IMR-90 (cell line): ENCODE results near the gene CYP4B1. TPM values are rescaled to one million over a fixed set of nuclear protein-coding genes. Genes with fewer than 3 reads are reported as not detected.

Experiments
- ATAC-seq: fragments of 200-7000 bp; cut with Tn5 transposase; 2 replicates; pipeline ENCODE4 v1.9.1; 2020; ENCODE audit warnings: low read depth, mild to moderate bottlenecking, moderate library complexity
- BruUV-seq: library from RNA; stranded (reverse); fragments of 400-500 nt; replicated peaks from 2 replicates; lab custom pipeline; 2021; lab: Mats Ljungman, UMichigan
- CTCF ChIA-PET: fragments of 300-600 bp; formaldehyde crosslinking; extraction: SDS; loops from one replicate; lab custom pipeline; 2021; ENCODE audit warnings: antibody characterized with exemption; lab: Yijun Ruan, JAX
- POLR2A ChIA-PET: fragments of 300-600 bp; sonication (Branson Sonifier 250); formaldehyde crosslinking; loops from one replicate; lab custom pipeline; 2022; ENCODE audit warnings: antibody characterized with exemption; ENCODE audit not compliant: unreplicated experiment; lab: Charles Lee
- DNase-seq: peaks from one replicate; pipeline ENCODE4 v3.0.0; 2013
- H2AFZ ChIP-seq: replicated peaks from 2 replicates; pipeline ENCODE3; 2013; ENCODE audit warnings: low read length, mild to moderate bottlenecking; ENCODE audit not compliant: poor library complexity
- H2AK5ac ChIP-seq: 2 replicates; pipeline ENCODE4 v1.6.1; 2013; ENCODE audit warnings: low read depth, low read length, inconsistent platforms
- H2AK9ac ChIP-seq: replicated peaks from 2 replicates; pipeline ENCODE3; 2013; ENCODE audit warnings: mild to moderate bottlenecking, low read depth, low read length, moderate library complexity; ENCODE audit not compliant: poor library complexity
- H2BK120ac ChIP-seq: 2 replicates; pipeline ENCODE4 v1.6.1; 2013; ENCODE audit warnings: low read depth, low read length, inconsistent platforms
- H2BK15ac ChIP-seq: 3 replicates; pipeline ENCODE4 v1.6.1; 2013; ENCODE audit warnings: low read depth, low read length, inconsistent platforms
- H2BK20ac ChIP-seq: 2 replicates; pipeline ENCODE4 v1.6.1; 2013; ENCODE audit warnings: low read depth, mild to moderate bottlenecking, inconsistent platforms, low read length, moderate library complexity
- H2BK5ac ChIP-seq: 2 replicates; pipeline ENCODE4 v1.6.1; 2013; ENCODE audit warnings: mild to moderate bottlenecking, low read depth, low read length, inconsistent platforms; ENCODE audit not compliant: poor library complexity, severe bottlenecking
- H3K14ac ChIP-seq: replicated peaks from 2 replicates; pipeline ENCODE4 v1.6.1; 2013; ENCODE audit warnings: low read depth, low read length, inconsistent platforms
- H3K18ac ChIP-seq: 2 replicates; pipeline ENCODE4 v1.6.1; 2013; ENCODE audit warnings: low read depth, low read length, control low read depth
- H3K23ac ChIP-seq: 2 replicates; pipeline ENCODE4 v1.6.1; 2013; ENCODE audit warnings: low read depth, low read length, inconsistent platforms
- H3K27ac ChIP-seq: 2 replicates; pipeline ENCODE4 v1.5.1; 2013; ENCODE audit warnings: mild to moderate bottlenecking, control low read depth, low read length; ENCODE audit not compliant: insufficient read depth
- H3K27me3 ChIP-seq: 2 replicates; pipeline ENCODE4 v1.6.1; 2013; ENCODE audit warnings: low read length; ENCODE audit not compliant: control insufficient read depth, insufficient read depth
- H3K36me3 ChIP-seq: 2 replicates; pipeline ENCODE4 v1.6.1; 2013; ENCODE audit warnings: low read length, mixed read lengths; ENCODE audit not compliant: control insufficient read depth, insufficient read depth
- H3K4ac ChIP-seq: 2 replicates; pipeline ENCODE4 v1.6.1; 2013; ENCODE audit warnings: low read depth, low read length, inconsistent platforms
- H3K4me1 ChIP-seq: 2 replicates; pipeline ENCODE4 v1.6.1; 2013; ENCODE audit warnings: low read length, mixed read lengths; ENCODE audit not compliant: control insufficient read depth, insufficient read depth
- H3K4me2 ChIP-seq: 2 replicates; pipeline ENCODE4 v1.6.1; 2013; ENCODE audit warnings: low read depth, mild to moderate bottlenecking, control low read depth, low read length, moderate library complexity
- H3K4me3 ChIP-seq: 2 replicates; pipeline ENCODE4 v1.5.1; 2013; ENCODE audit warnings: low read depth, mild to moderate bottlenecking, control low read depth, low read length, moderate library complexity; ENCODE audit not compliant: insufficient read depth
- H3K56ac ChIP-seq: 2 replicates; pipeline ENCODE4 v1.6.1; 2013; ENCODE audit warnings: low read length, inconsistent platforms; ENCODE audit not compliant: insufficient read depth; ENCODE audit errors: extremely low read depth
- H3K79me1 ChIP-seq, 2 experiments: 2 replicates each; pipeline ENCODE4 v1.6.1; 2013; ENCODE audit warnings: low read length in 2 of 2, inconsistent platforms in 1 of 2, low read depth in 1 of 2
- H3K9ac ChIP-seq: 2 replicates; pipeline ENCODE4 v1.6.1; 2013; ENCODE audit warnings: low read depth, low read length, control low read depth
- H3K9me1 ChIP-seq: 2 replicates; pipeline ENCODE4 v1.6.1; 2013; ENCODE audit warnings: low read length, inconsistent platforms; ENCODE audit not compliant: insufficient read depth
- H3K9me3 ChIP-seq: 2 replicates; pipeline ENCODE4 v1.6.1; 2013; ENCODE audit warnings: low read length; ENCODE audit not compliant: control insufficient read depth, insufficient read depth
- H4K20me1 ChIP-seq: 2 replicates; pipeline ENCODE4 v1.6.1; 2013; ENCODE audit warnings: low read length, inconsistent platforms; ENCODE audit not compliant: insufficient read depth
- H4K5ac ChIP-seq: 2 replicates; pipeline ENCODE4 v1.6.1; 2013; ENCODE audit warnings: mild to moderate bottlenecking, low read depth, low read length, control low read depth
- H4K8ac ChIP-seq, 2 experiments: 2 replicates each; pipeline ENCODE4 v1.6.1; 2013; ENCODE audit warnings: low read depth in 2 of 2, low read length in 2 of 2, control low read depth in 1 of 2, inconsistent platforms in 1 of 2
- H4K91ac ChIP-seq: 2 replicates; pipeline ENCODE4 v1.6.1; 2013; ENCODE audit warnings: low read depth, low read length, inconsistent platforms; ENCODE audit not compliant: insufficient read depth
- BHLHE40 ChIP-seq: fragments of 150-350 bp; IDR thresholded peaks from 2 replicates; pipeline ENCODE4 v1.6.1; 2016; ENCODE audit warnings: mild to moderate bottlenecking, low read depth, low read length
- CEBPB ChIP-seq: IDR thresholded peaks from 2 replicates; pipeline ENCODE4 v1.6.1; 2012; ENCODE audit warnings: low read depth, low read length, improper control_type of control experiment
- CHD1 ChIP-seq: IDR thresholded peaks from 2 replicates; pipeline ENCODE4 v1.6.1; 2012; ENCODE audit warnings: low read depth, low read length, improper control_type of control experiment
- CTCF ChIP-seq: conservative IDR thresholded peaks from 2 replicates; pipeline ENCODE4 v1.5.1; 2012; ENCODE audit warnings: mild to moderate bottlenecking, low read depth, low read length, improper control_type of control experiment
- FOS ChIP-seq: fragments of 150-350 bp; IDR thresholded peaks from 2 replicates; pipeline ENCODE4 v1.6.1; 2016; ENCODE audit warnings: low read depth, low read length
- MAZ ChIP-seq: IDR thresholded peaks from 2 replicates; pipeline ENCODE4 v1.6.1; 2012; ENCODE audit warnings: low read depth, mild to moderate bottlenecking, low read length, improper control_type of control experiment, moderate library complexity, borderline replicate concordance
- MXI1 ChIP-seq: IDR thresholded peaks from 2 replicates; pipeline ENCODE4 v1.6.1; 2012; ENCODE audit warnings: low read depth, mild to moderate bottlenecking, low read length, moderate library complexity, borderline replicate concordance
- NFE2L2 ChIP-seq: fragments of 150-350 bp; IDR thresholded peaks from 2 replicates; pipeline ENCODE4 v1.6.1; 2016; ENCODE audit warnings: low read depth, mild to moderate bottlenecking, low read length
- POLR2A ChIP-seq: IDR thresholded peaks from 2 replicates; pipeline ENCODE4 v1.6.1; 2012; ENCODE audit warnings: mild to moderate bottlenecking, low read depth, low read length
- RAD21 ChIP-seq: IDR thresholded peaks from 2 replicates; pipeline ENCODE4 v1.6.1; 2012; ENCODE audit warnings: low read length, improper control_type of control experiment
- RCOR1 ChIP-seq: IDR thresholded peaks from 2 replicates; pipeline ENCODE4 v1.6.1; 2012; ENCODE audit warnings: mild to moderate bottlenecking, low read length, improper control_type of control experiment; ENCODE audit not compliant: insufficient replicate concordance
- SMC3 ChIP-seq: fragments of 150-350 bp; IDR thresholded peaks from 2 replicates; pipeline ENCODE4 v1.6.1; 2016; ENCODE audit warnings: low read depth, mild to moderate bottlenecking, antibody characterized with exemption, low read length, moderate library complexity
- WGBS, 2 experiments: methylation state at CpG; one replicate each; pipeline versions ENCODE4 v1.1.5 to v1.1.7; 2013; ENCODE audit warnings: missing lambda C conversion rate in 2 of 2; ENCODE audit not compliant: insufficient read length in 1 of 2; ENCODE audit errors: extremely low coverage in 2 of 2; 5-methylcytosine and 5-hydroxymethylcytosine counted together
- dilution Hi-C: fragments of 300-500 bp; cut with HindIII; formaldehyde crosslinking; loops from one replicate; pipeline ENCODE4 v1.14.3; 2018; ENCODE audit warnings: low sequenced_read_pairs; ENCODE audit not compliant: unreplicated experiment
- in situ Hi-C: fragments of 300-500 bp; cut with MboI; formaldehyde crosslinking; loops from 3 replicates; pipeline ENCODE4 v1.14.3; 2019; ENCODE audit warnings: low sequenced_read_pairs, inconsistent platforms, mixed read lengths
- intact Hi-C: fragments of 100-400 bp; cut with micrococcal nuclease; formaldehyde crosslinking; loops from 2 replicates; pipeline ENCODE4 v1.10.0; 2022
- polyA plus RNA-seq, 3 experiments: library from polyadenylated mRNA; depleted of rRNA; stranded (reverse); fragments of >200 nt; gene quantifications; 2 replicates each; pipeline ENCODE4 v1.2.3, GENCODE V29; 2012; ENCODE audit warnings: low replicate concordance in 1 of 3
- total RNA-seq: library from RNA; depleted of rRNA; stranded (reverse); fragments of >200 nt; gene quantifications from 2 replicates; pipeline ENCODE4 v1.2.3, GENCODE V29; 2012
- TF ChIP-seq, protein P1 (sequence below): fragments of 150-350 bp; IDR thresholded peaks from 2 replicates; pipeline ENCODE4 v1.6.1; 2016; ENCODE audit warnings: low read depth, mild to moderate bottlenecking, low read length, moderate library complexity, borderline replicate concordance
- TF ChIP-seq, protein P2 (sequence below): fragments of 150-350 bp; IDR thresholded peaks from 2 replicates; pipeline ENCODE4 v1.6.1; 2017; ENCODE audit warnings: mild to moderate bottlenecking, antibody characterized with exemption, low read length, low read depth

The CYP4B1 gene
- total and polyA plus RNA-seq, 2 of the 4 experiments (the other 2 are of a cell fraction): not detected

- Histone ChIP-seq H2AK9ac (no peak overlapping the region), H4K5ac (no peak overlapping the region), H3K23ac (no peak overlapping the region), H3K27ac (no peak overlapping the region), H2BK20ac (no peak overlapping the region), H2AFZ (no peak overlapping the region), H3K9me3 (peaks cover 3% of the 10 kb centered on the region; the same call in 1 of the 2 replicates), H4K20me1 (no peaks in the 10 kb centered on the region), H3K56ac (no peak overlapping the region), H3K9ac (no peak overlapping the region), H2BK120ac (no peak overlapping the region), H3K36me3 (no peaks in the 10 kb centered on the region), H2BK15ac (no peak overlapping the region), H4K8ac (no peak overlapping the region), H3K79me1 (no peaks in the 10 kb centered on the region), H3K4me1 (no peaks in the 10 kb centered on the region), H3K9me1 (no peaks in the 10 kb centered on the region), H3K4me3 (no peak overlapping the region), H2AK5ac (no peak overlapping the region), H3K18ac (no peak overlapping the region), H3K4me2 (no peak overlapping the region), H4K91ac (no peak overlapping the region), H3K27me3 (no peaks in the 10 kb centered on the region), H2BK5ac (no peak overlapping the region), H3K14ac (no peak overlapping the region), H3K4ac (no peak overlapping the region)
- TF ChIP-seq CHD1: no peak
- no peak for TF ChIP-seq RCOR1
- no peak for TF ChIP-seq FOS
- no peak for TF ChIP-seq MAZ
- TF ChIP-seq, protein P1, sequence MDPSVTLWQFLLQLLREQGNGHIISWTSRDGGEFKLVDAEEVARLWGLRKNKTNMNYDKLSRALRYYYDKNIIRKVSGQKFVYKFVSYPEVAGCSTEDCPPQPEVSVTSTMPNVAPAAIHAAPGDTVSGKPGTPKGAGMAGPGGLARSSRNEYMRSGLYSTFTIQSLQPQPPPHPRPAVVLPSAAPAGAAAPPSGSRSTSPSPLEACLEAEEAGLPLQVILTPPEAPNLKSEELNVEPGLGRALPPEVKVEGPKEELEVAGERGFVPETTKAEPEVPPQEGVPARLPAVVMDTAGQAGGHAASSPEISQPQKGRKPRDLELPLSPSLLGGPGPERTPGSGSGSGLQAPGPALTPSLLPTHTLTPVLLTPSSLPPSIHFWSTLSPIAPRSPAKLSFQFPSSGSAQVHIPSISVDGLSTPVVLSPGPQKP: no peak
- no peak for TF ChIP-seq CTCF
- no peak for TF ChIP-seq MXI1
- no peak for TF ChIP-seq CEBPB
- no peak for TF ChIP-seq NFE2L2
- no peak for TF ChIP-seq POLR2A
- TF ChIP-seq, protein P2, sequence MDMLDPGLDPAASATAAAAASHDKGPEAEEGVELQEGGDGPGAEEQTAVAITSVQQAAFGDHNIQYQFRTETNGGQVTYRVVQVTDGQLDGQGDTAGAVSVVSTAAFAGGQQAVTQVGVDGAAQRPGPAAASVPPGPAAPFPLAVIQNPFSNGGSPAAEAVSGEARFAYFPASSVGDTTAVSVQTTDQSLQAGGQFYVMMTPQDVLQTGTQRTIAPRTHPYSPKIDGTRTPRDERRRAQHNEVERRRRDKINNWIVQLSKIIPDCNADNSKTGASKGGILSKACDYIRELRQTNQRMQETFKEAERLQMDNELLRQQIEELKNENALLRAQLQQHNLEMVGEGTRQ: no peak
- TF ChIP-seq RAD21: no peak
- TF ChIP-seq BHLHE40: no peak
- no peak for TF ChIP-seq SMC3
- no peak for DNase-seq
- in situ Hi-C loops (no loop called here), intact Hi-C loops (no loop called here), dilution Hi-C loops (no loop called here)
- WGBS, 2 experiments: no CpG with 5 or more reads among the region's 3 CpGs
- CTCF ChIA-PET: no interaction called here
- POLR2A ChIA-PET: no interaction called here
- no peak for ATAC-seq
- BruUV-seq: no TSS peak
Measured at GRCh38 chr1:46793126-46793525, 5.7 kb upstream of the CYP4B1 start.
